ENCODE measurements around the gene IGF2BP2.

GRCh38 chr3:185729337-185730055 is 95.3 kb downstream of the IGF2BP2 start:
- TF ChIP-seq WHSC1 (IDR thresholded peaks at IDR 0.05; ENCODE audit: low read length) (no peak), NUFIP1 (IDR thresholded peaks at IDR 0.05; ENCODE audit: partially characterized antibody) (no peak), CTCF (IDR thresholded peaks at IDR 0.05 in 2 of 3, conservative IDR thresholded peaks at IDR 0.05 in 1 of 3; ENCODE audit: insufficient read depth in 2 of 3, low read depth in 1 of 3, low read length in 3 of 3) (no peak), ZNF253 (CRISPR knock-in tag; conservative IDR thresholded peaks at IDR 0.05) (no peak), GTF2B (IDR thresholded peaks at IDR 0.05; ENCODE audit: extremely low read depth, insufficient read length) (no peak)
